HepG2 (cell line): ENCODE measurements around the gene DLX5. TPM values are rescaled to one million over a fixed set of nuclear protein-coding genes. Genes with fewer than 3 reads are reported as not detected.

Experiments
- ATAC-seq: fragments of 200-7000 bp; cut with Tn5 transposase; 3 replicates; pipeline ENCODE4 v1.9.1; 2020; ENCODE audit warnings: mild to moderate bottlenecking, moderate library complexity
- BruUV-seq: library from RNA; stranded (reverse); fragments of 400-500 nt; replicated peaks from 2 replicates; lab custom pipeline; 2021; lab: Mats Ljungman, UMichigan
- CTCF ChIA-PET: fragments of 300-600 bp; formaldehyde crosslinking; extraction: SDS; loops from one replicate; lab custom pipeline; 2021; ENCODE audit warnings: low total read pairs, inconsistent platforms, low intra/inter-chr PET ratio; lab: Yijun Ruan, JAX
- POLR2A ChIA-PET: fragments of 350-600 bp; sonication (Branson Sonifier 250); formaldehyde crosslinking; loops from one replicate; lab custom pipeline; 2020; ENCODE audit warnings: antibody characterized with exemption, inconsistent platforms; lab: Yijun Ruan, JAX
- DNase-seq: peaks from one replicate; pipeline ENCODE4 v3.0.0-alpha.2; 2015; ENCODE audit warnings: low spot score
- FAIRE-seq: peaks from 3 replicates; lab custom pipeline; 2011; peaks lifted over from hg19 to GRCh38; lab: Jason Lieb, UNC
- H2AFZ ChIP-seq: one replicate; pipeline ENCODE4 v1.6.1; 2011; ENCODE audit warnings: low read length, inconsistent platforms
- H3K27ac ChIP-seq: fragments of 300-600 bp; 3 replicates; pipeline ENCODE4 v1.8.0; 2011; ENCODE audit warnings: mixed run types, mild to moderate bottlenecking, mixed read lengths, low read length, inconsistent platforms; ENCODE audit not compliant: insufficient read depth; ENCODE audit errors: extremely low read length
- H3K27me3 ChIP-seq, 2 experiments: fragments of 200-600 bp in 1 of 2; 2 replicates in 1 of 2; 3 replicates in 1 of 2; pipeline versions ENCODE4 v1.6.0 to v1.8.0; 2011; ENCODE audit warnings: low read length in 2 of 2, mild to moderate bottlenecking in 2 of 2, moderate library complexity in 2 of 2, inconsistent platforms in 1 of 2; ENCODE audit not compliant: insufficient read depth in 2 of 2, control insufficient read depth in 1 of 2
- H3K36me3 ChIP-seq, 2 experiments: fragments of 200-600 bp in 1 of 2; replicated peaks in 1 of 2; 2 replicates in 1 of 2; 3 replicates in 1 of 2; pipeline versions ENCODE4 v1.5.1 to v1.8.0; 2011; ENCODE audit warnings: low read length in 2 of 2, inconsistent platforms in 1 of 2; ENCODE audit not compliant: insufficient read depth in 2 of 2, control insufficient read depth in 1 of 2
- H3K4me1 ChIP-seq: 2 replicates; pipeline ENCODE4 v1.5.1; 2012; ENCODE audit warnings: low read length, inconsistent platforms; ENCODE audit not compliant: insufficient read depth
- H3K4me2 ChIP-seq: 2 replicates; pipeline ENCODE4 v1.6.0; 2011; ENCODE audit warnings: low read depth, low read length, inconsistent platforms
- H3K4me3 ChIP-seq, 3 experiments: fragments of 200-600 bp in 1 of 3; sonication (generic), shearing (Covaris generic) in 1 of 3; replicated peaks in 1 of 3; 2 replicates each; pipeline ENCODE4 v1.5.1; 2011 to 2016; ENCODE audit warnings: low read length in 3 of 3, inconsistent platforms in 2 of 3, low read depth in 2 of 3, mild to moderate bottlenecking in 2 of 3, control low read depth in 1 of 3, mixed read lengths in 1 of 3; ENCODE audit not compliant: insufficient read depth in 1 of 3
- H3K79me2 ChIP-seq: one replicate; pipeline ENCODE4 v1.6.1; 2011; ENCODE audit warnings: low read length, inconsistent platforms; ENCODE audit not compliant: insufficient read depth
- H3K9ac ChIP-seq: 2 replicates; pipeline ENCODE4 v1.6.0; 2011; ENCODE audit warnings: mild to moderate bottlenecking, low read depth, low read length, inconsistent platforms; ENCODE audit not compliant: insufficient read depth
- H3K9me3 ChIP-seq: 2 replicates; pipeline ENCODE4 v1.5.1; 2012; ENCODE audit warnings: mild to moderate bottlenecking, low read length
- H4K20me1 ChIP-seq: 2 replicates; pipeline ENCODE4 v1.6.0; 2011; ENCODE audit warnings: inconsistent platforms, mild to moderate bottlenecking, low read length, moderate library complexity; ENCODE audit not compliant: insufficient read depth
- ARID2 ChIP-seq: sonication (generic); formaldehyde crosslinking; IDR thresholded peaks from 2 replicates; pipeline ENCODE4 v1.8.1; 2022; ENCODE audit warnings: mild to moderate bottlenecking, missing genetic modification reagents, borderline replicate concordance
- CBFB ChIP-seq: sonication (generic); formaldehyde crosslinking; IDR thresholded peaks from 2 replicates; pipeline ENCODE4 v1.4.0; 2020; ENCODE audit warnings: missing genetic modification reagents
- GMEB2 ChIP-seq: IDR thresholded peaks from 2 replicates; pipeline ENCODE4 v1.6.1; 2016; ENCODE audit warnings: missing biosample characterization, missing genetic modification reagents, low read depth
- HDAC1 ChIP-seq: sonication (generic); formaldehyde crosslinking; IDR thresholded peaks from 2 replicates; pipeline ENCODE4 v1.5.1; 2020; ENCODE audit warnings: mild to moderate bottlenecking, missing genetic modification reagents
- KDM5A ChIP-seq: fragments of 200-600 bp; sonication (generic); IDR thresholded peaks from 2 replicates; pipeline ENCODE4 v1.7.0; 2018; ENCODE audit warnings: antibody characterized with exemption, mild to moderate bottlenecking, low read length, borderline replicate concordance
- MTA1 ChIP-seq: sonication (generic); formaldehyde crosslinking; IDR thresholded peaks from 2 replicates; pipeline ENCODE4 v1.4.0; 2020; ENCODE audit warnings: missing genetic modification reagents, mild to moderate bottlenecking, borderline replicate concordance
- NFE2L2 ChIP-seq: fragments of 150-350 bp; IDR thresholded peaks from 2 replicates; pipeline ENCODE4 v1.6.1; 2014; ENCODE audit warnings: low read length
- PITX1 ChIP-seq: sonication (generic); formaldehyde crosslinking; IDR thresholded peaks from 2 replicates; pipeline ENCODE4 v1.5.1; 2020; ENCODE audit warnings: mild to moderate bottlenecking, missing genetic modification reagents
- POLR2A ChIP-seq, 2 experiments: IDR thresholded peaks; 2 replicates each; pipeline ENCODE4 v1.6.1; 2011; ENCODE audit warnings: low read depth in 2 of 2, low read length in 2 of 2, mild to moderate bottlenecking in 1 of 2, moderate library complexity in 1 of 2; ENCODE audit not compliant: insufficient read depth in 1 of 2
- ZFX ChIP-seq: sonication (generic); formaldehyde crosslinking; IDR thresholded peaks from 2 replicates; pipeline ENCODE4 v1.4.0; 2020; ENCODE audit warnings: mild to moderate bottlenecking, low read depth, missing genetic modification reagents, moderate library complexity
- ZNF552 ChIP-seq: sonication (generic); formaldehyde crosslinking; IDR thresholded peaks from 2 replicates; pipeline ENCODE4 v1.9.0; 2022; ENCODE audit warnings: missing genetic modification reagents, mild to moderate bottlenecking, borderline replicate concordance
- ZNF770 ChIP-seq: sonication (generic); formaldehyde crosslinking; IDR thresholded peaks from 2 replicates; pipeline ENCODE4 v1.5.0; 2020; ENCODE audit warnings: mild to moderate bottlenecking, missing genetic modification reagents
- ZNF850 ChIP-seq: sonication (generic); formaldehyde crosslinking; conservative IDR thresholded peaks from 2 replicates; pipeline ENCODE4 v1.9.0; 2021; ENCODE audit warnings: mild to moderate bottlenecking, missing genetic modification reagents
- ZSCAN22 ChIP-seq: sonication (generic); formaldehyde crosslinking; IDR thresholded peaks from 2 replicates; pipeline ENCODE4 v1.4.0; 2020; ENCODE audit warnings: mild to moderate bottlenecking, missing genetic modification reagents
- WGBS: methylation state at CpG from one replicate; pipeline ENCODE4 v1.1.6; 2017; ENCODE audit warnings: low lambda C conversion rate; 5-methylcytosine and 5-hydroxymethylcytosine counted together
- in situ Hi-C: cut with HindIII; loops from 2 replicates; pipeline ENCODE4 v1.10.0; 2017; ENCODE audit warnings: low pct_unique_long_range_greater_than_20kb; ENCODE audit not compliant: extremely low pct_ligation_motif_present
- intact Hi-C: fragments of 100-400 bp; cut with micrococcal nuclease; formaldehyde crosslinking; loops from one replicate; pipeline ENCODE4 v1.10.0; 2022; ENCODE audit not compliant: unreplicated experiment
- polyA plus RNA-seq, 8 experiments: library from polyadenylated mRNA; depleted of rRNA in 3 of 8; stranded (reverse) in 7 of 8; unstranded in 1 of 8; fragments of >200 nt; fragmentation: Illumina TruSeq in 4 of 8; extraction: Trizol in 4 of 8; gene quantifications; 2 replicates each; pipeline versions ENCODE4 v1.2.1 to v1.2.3, GENCODE V29; 2011 to 2016; ENCODE audit warnings: low read depth in 4 of 8, missing spikeins in 1 of 8, mixed read lengths in 1 of 8; ENCODE audit not compliant: insufficient read depth in 1 of 8
- total RNA-seq, 5 experiments: library from RNA; depleted of rRNA; stranded (reverse); fragments of >200 nt; fragmentation: Illumina TruSeq; extraction: Trizol; gene quantifications; 2 replicates each; pipeline ENCODE4 v1.2.3, GENCODE V29; 2016; ENCODE audit warnings: low read depth in 1 of 5
- TF ChIP-seq, protein P1 (sequence below): sonication (generic); formaldehyde crosslinking; IDR thresholded peaks from 2 replicates; pipeline ENCODE4 v1.8.0; 2022; ENCODE audit warnings: missing genetic modification reagents, mild to moderate bottlenecking, moderate library complexity, borderline replicate concordance
- TF ChIP-seq, protein P2 (sequence below): IDR thresholded peaks from 2 replicates; pipeline ENCODE4 v1.6.1; 2018; ENCODE audit warnings: missing genetic modification reagents

Gene DLX5
- total and polyA plus RNA-seq, 2 of the 13 experiments (the other 11 are each of a cell fraction or from before 2014, with no cell fraction given): not detected

DNA sequence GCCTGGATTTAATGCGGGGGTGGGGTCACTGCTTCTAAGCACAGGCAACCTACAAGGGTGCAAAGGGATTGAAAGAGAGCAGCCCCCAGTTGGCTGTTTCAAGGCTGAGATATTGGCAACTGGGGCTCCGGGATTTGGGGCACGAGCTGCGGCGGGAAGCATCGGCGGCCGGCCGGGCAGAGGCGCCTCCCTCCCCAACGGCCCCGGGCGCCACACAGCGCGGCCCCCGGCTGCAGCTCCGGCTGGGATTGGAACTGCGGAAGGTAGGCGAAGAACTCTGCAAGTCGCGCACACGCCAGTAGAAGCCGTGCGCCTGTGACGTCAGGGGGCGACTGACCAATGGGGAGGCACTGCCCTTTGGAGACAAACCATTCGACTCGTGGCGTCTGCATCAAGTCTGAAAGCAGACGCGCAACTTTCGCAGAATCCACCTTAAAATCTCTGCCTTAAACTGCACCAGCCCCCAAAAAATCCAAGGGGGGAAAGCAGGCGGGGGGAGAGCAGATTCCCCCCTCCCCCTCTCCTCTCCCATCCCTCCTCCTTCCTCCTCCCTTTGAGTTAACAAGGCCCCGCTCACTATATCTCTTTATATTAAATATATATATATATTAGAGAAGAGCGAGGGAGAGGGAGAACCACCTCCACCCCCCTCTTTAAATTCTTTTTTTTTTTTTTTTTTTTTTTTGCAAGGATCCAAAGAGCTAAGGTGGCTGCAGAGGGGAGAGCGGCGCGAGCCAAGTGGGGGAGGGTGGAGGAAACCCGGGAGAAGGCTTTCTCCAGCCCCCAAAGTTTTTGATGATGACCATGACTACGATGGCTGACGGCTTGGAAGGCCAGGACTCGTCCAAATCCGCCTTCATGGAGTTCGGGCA lies 19.2 kb downstream of the DLX5 start, which contains the start of gene DLX6:
TSS of gene DLX6 (plus strand) at position 371 of the 872 bp plus-strand sequence. CDS start at position 796, 425 bp downstream.
- H3K9me3 ChIP-seq: no peaks in the 10 kb centered on the region
- peak; percentile 93 for DNase-seq
- peak within 1 kb of the TSS; percentile 90 for H3K27ac ChIP-seq
- CTCF ChIA-PET: no interaction called here
- FAIRE-seq: peak; percentile 81
- peak; percentile 85 for ATAC-seq
- no peaks in the 10 kb centered on the region for H4K20me1 ChIP-seq
- H3K4me3 ChIP-seq: peak within 1 kb of the TSS; percentile 78 to 80 (median 79)
- peak within 1 kb of the TSS; percentile 90 for H3K4me2 ChIP-seq
- peaks cover 7 to 8% of the 10 kb centered on the region in 2 experiments; a peak in 4 of 5 replicates for H3K36me3 ChIP-seq
- intact Hi-C loops: loop anchor here (1.0 to 10.0 kb wide), 7 partner anchors 11 to 928 kb away; partner anchors contain the start of gene SLC25A13
- no peaks in the 10 kb centered on the region; a peak in 1 of 5 replicates for H3K27me3 ChIP-seq
- 1% methylated on average over 13 of the region's 44 CpGs for WGBS
- peak within 1 kb of the TSS; percentile 86 for H3K9ac ChIP-seq
- H2AFZ ChIP-seq: no peak within 1 kb of the TSS
- no TSS peak for BruUV-seq
- H3K4me1 ChIP-seq: peaks cover 35% of the 10 kb centered on the region
- peaks cover 9% of the 10 kb centered on the region for H3K79me2 ChIP-seq
- in situ Hi-C loops: loop anchor here (25.0 kb wide), 1 partner anchor 693 kb away; the partner anchor contains the start of gene SLC25A13
- POLR2A ChIA-PET: interaction anchor here (0.7 to 4.8 kb wide), 21 partner anchors 8 to 867 kb away, joined by 3 to 163 read pairs (median 6); partner anchors contain the start of genes ASNS, DLX5, SDHAF3 and SEM1
- TF ChIP-seq ZNF770 (CRISPR knock-in tag): no peak
- 0 out of 2 replicates have a peak, but pooled peaks have one; percentile 4 for TF ChIP-seq NFE2L2
- TF ChIP-seq HDAC1 (CRISPR knock-in tag): peak; percentile 87
- peak; percentile 58; the same call in 1 of the 2 replicates for TF ChIP-seq ZFX (CRISPR knock-in tag)
- TF ChIP-seq, protein P1, sequence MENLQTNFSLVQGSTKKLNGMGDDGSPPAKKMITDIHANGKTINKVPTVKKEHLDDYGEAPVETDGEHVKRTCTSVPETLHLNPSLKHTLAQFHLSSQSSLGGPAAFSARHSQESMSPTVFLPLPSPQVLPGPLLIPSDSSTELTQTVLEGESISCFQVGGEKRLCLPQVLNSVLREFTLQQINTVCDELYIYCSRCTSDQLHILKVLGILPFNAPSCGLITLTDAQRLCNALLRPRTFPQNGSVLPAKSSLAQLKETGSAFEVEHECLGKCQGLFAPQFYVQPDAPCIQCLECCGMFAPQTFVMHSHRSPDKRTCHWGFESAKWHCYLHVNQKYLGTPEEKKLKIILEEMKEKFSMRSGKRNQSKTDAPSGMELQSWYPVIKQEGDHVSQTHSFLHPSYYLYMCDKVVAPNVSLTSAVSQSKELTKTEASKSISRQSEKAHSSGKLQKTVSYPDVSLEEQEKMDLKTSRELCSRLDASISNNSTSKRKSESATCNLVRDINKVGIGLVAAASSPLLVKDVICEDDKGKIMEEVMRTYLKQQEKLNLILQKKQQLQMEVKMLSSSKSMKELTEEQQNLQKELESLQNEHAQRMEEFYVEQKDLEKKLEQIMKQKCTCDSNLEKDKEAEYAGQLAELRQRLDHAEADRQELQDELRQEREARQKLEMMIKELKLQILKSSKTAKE (CRISPR knock-in tag): no peak; the same call in 1 of the 2 replicates
- peak; percentile 45; the same call in 1 of the 2 replicates for TF ChIP-seq MTA1 (CRISPR knock-in tag)
- TF ChIP-seq KDM5A: no peak; the same call in 1 of the 2 replicates
- no peak for TF ChIP-seq ZSCAN22 (CRISPR knock-in tag)
- no peak for TF ChIP-seq ARID2 (CRISPR knock-in tag)
- TF ChIP-seq CBFB (CRISPR knock-in tag): no peak
- TF ChIP-seq PITX1: no peak; the same call in 1 of the 2 replicates
- TF ChIP-seq, protein P2, sequence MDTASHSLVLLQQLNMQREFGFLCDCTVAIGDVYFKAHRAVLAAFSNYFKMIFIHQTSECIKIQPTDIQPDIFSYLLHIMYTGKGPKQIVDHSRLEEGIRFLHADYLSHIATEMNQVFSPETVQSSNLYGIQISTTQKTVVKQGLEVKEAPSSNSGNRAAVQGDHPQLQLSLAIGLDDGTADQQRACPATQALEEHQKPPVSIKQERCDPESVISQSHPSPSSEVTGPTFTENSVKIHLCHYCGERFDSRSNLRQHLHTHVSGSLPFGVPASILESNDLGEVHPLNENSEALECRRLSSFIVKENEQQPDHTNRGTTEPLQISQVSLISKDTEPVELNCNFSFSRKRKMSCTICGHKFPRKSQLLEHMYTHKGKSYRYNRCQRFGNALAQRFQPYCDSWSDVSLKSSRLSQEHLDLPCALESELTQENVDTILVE (CRISPR knock-in tag): no peak
- TF ChIP-seq POLR2A (IDR thresholded peaks at IDR 0.05; ENCODE audit: insufficient read depth in 1 of 2, low read depth in 2 of 2, low read length in 2 of 2): peak; percentile 78 to 80
- no peak for TF ChIP-seq ZNF552 (CRISPR knock-in tag)
- TF ChIP-seq GMEB2 (CRISPR knock-in tag): no peak
- no peak for TF ChIP-seq ZNF850 (CRISPR knock-in tag)
